Hematopoietic multipotent progenitor cell treated with erythropoietin and hydrocortisone succinate and interleukin-3 and kit ligand, for 8 days (in vitro differentiated cells): ENCODE measurements around the gene SYNPO2.

Experiments used
- DNase-seq: peaks from one replicate; pipeline ENCODE4 v3.0.0-alpha.2; 2015

Gene SYNPO2

GRCh38 chr4:118879409-118879808 lies 9.2 kb upstream of the SYNPO2 start:
- no peak for DNase-seq

- DNase-seq, result no peak
Measured at GRCh38 chr4:118881512-118882146, 7.0 kb upstream of the SYNPO2 start.

- no peak for DNase-seq
Measured at GRCh38 chr4:118883861-118884260, 4.8 kb upstream of the SYNPO2 start.

- no peak for DNase-seq
Measured at GRCh38 chr4:118884716-118885115, 3.9 kb upstream of the SYNPO2 start.

GRCh38 chr4:118889312-118889691 lies 648 bp downstream of the SYNPO2 start:
- no peak for DNase-seq

GRCh38 chr4:118894034-118894433 lies 5.4 kb downstream of the SYNPO2 start:
- DNase-seq, result no peak

GRCh38 chr4:118898221-118898620 lies 9.6 kb downstream of the SYNPO2 start:
- no peak for DNase-seq

- no peak for DNase-seq
Measured at GRCh38 chr4:118898684-118899138, 10.1 kb downstream of the SYNPO2 start.

GRCh38 chr4:118904418-118904817 lies 15.8 kb downstream of the SYNPO2 start:
- DNase-seq, result no peak

- no peak for DNase-seq
Measured at GRCh38 chr4:118904935-118905334, 16.3 kb downstream of the SYNPO2 start.

- DNase-seq, result no peak
Measured at GRCh38 chr4:118905566-118905965, 16.9 kb downstream of the SYNPO2 start.

GRCh38 chr4:118909173-118909956 lies 20.7 kb downstream of the SYNPO2 start:
- DNase-seq, result no peak

GRCh38 chr4:118910221-118910620 lies 21.6 kb downstream of the SYNPO2 start:
- no peak for DNase-seq

- DNase-seq, result no peak
Measured at GRCh38 chr4:118911238-118911703, 22.6 kb downstream of the SYNPO2 start.

GRCh38 chr4:118915468-118915867 lies 26.8 kb downstream of the SYNPO2 start:
- DNase-seq, result no peak

GRCh38 chr4:118916691-118917289 lies 28.1 kb downstream of the SYNPO2 start:
- no peak for DNase-seq

GRCh38 chr4:118917582-118917981 lies 28.9 kb downstream of the SYNPO2 start:
- no peak for DNase-seq

- no peak for DNase-seq
Measured at GRCh38 chr4:118918388-118918787, 29.7 kb downstream of the SYNPO2 start.

GRCh38 chr4:118920247-118920646 lies 31.6 kb downstream of the SYNPO2 start:
- no peak for DNase-seq

- no peak for DNase-seq
Measured at GRCh38 chr4:118921786-118922185, 33.1 kb downstream of the SYNPO2 start.

- no peak for DNase-seq
Measured at GRCh38 chr4:118923891-118924290, 35.2 kb downstream of the SYNPO2 start.

- no peak for DNase-seq
Measured at GRCh38 chr4:118927974-118928373, 39.3 kb downstream of the SYNPO2 start.

- no peak for DNase-seq
Measured at GRCh38 chr4:118930255-118930654, 41.6 kb downstream of the SYNPO2 start.

GRCh38 chr4:118931786-118932185 lies 43.1 kb downstream of the SYNPO2 start:
- no peak for DNase-seq
